K562 (cell line): ENCODE measurements around the gene COL11A2. TPM values are rescaled to one million over a fixed set of nuclear protein-coding genes. Genes with fewer than 3 reads are reported as not detected.
A peak's percentile ranks its signal among the peaks of the same experiment; 100 is the strongest.

Source experiments
- ARHGAP35 ChIP-seq: fragments of 450-650 bp; IDR thresholded peaks from 2 replicates; pipeline ENCODE4 v1.6.1; 2018; ENCODE audit not compliant: partially characterized antibody
- DACH1 ChIP-seq: fragments of 450-650 bp; IDR thresholded peaks from 2 replicates; pipeline ENCODE4 v1.6.1; 2018; ENCODE audit not compliant: partially characterized antibody
- DEAF1 ChIP-seq: fragments of 450-650 bp; formaldehyde crosslinking; IDR thresholded peaks from 2 replicates; pipeline ENCODE4 v1.4.0; 2020; ENCODE audit warnings: mild to moderate bottlenecking, moderate library complexity
- E2F6 ChIP-seq, 2 experiments: IDR thresholded peaks; 2 replicates each; pipeline ENCODE4 v1.6.1; 2011; ENCODE audit warnings: borderline replicate concordance in 1 of 2, control low read depth in 1 of 2, low read depth in 1 of 2, low read length in 1 of 2, mild to moderate bottlenecking in 1 of 2, mixed read lengths in 1 of 2, moderate library complexity in 1 of 2; ENCODE audit not compliant: insufficient read depth in 1 of 2, insufficient read length in 1 of 2, poor library complexity in 1 of 2, severe bottlenecking in 1 of 2; ENCODE audit errors: extremely low read depth in 1 of 2
- FOS ChIP-seq: IDR thresholded peaks from 3 replicates; pipeline ENCODE4 v1.6.1; 2011; ENCODE audit not compliant: insufficient read length; ENCODE audit errors: extremely low read depth
- FOSL1 ChIP-seq: fragments of 200-800 bp; sonication (Bioruptor generic); conservative IDR thresholded peaks from 2 replicates; pipeline ENCODE4 v1.6.1; 2016; ENCODE audit warnings: missing genetic modification characterization, missing compliant biosample characterization
- HMGXB4 ChIP-seq: sonication (generic); formaldehyde crosslinking; IDR thresholded peaks from 2 replicates; pipeline ENCODE4 v1.8.1; 2023; ENCODE audit warnings: mild to moderate bottlenecking, missing genetic modification reagents
- IRF2 ChIP-seq: sonication (generic); formaldehyde crosslinking; IDR thresholded peaks from 2 replicates; pipeline ENCODE4 v1.8.1; 2022; ENCODE audit warnings: mild to moderate bottlenecking, missing genetic modification reagents
- NFATC3 ChIP-seq: fragments of 450-650 bp; IDR thresholded peaks from 2 replicates; pipeline ENCODE4 v1.6.1; 2017; ENCODE audit warnings: mild to moderate bottlenecking
- NFYB ChIP-seq: IDR thresholded peaks from 2 replicates; pipeline ENCODE4 v1.6.1; 2011; ENCODE audit warnings: mild to moderate bottlenecking, moderate library complexity; ENCODE audit not compliant: insufficient read length; ENCODE audit errors: extremely low read depth
- PPARD ChIP-seq: fragments of 250-450 bp; sonication (Bioruptor Pico); IDR thresholded peaks from 2 replicates; pipeline ENCODE4 v1.8.0; 2022; ENCODE audit warnings: inconsistent platforms, mild to moderate bottlenecking, moderate library complexity
- PTTG1 ChIP-seq: fragments of 450-650 bp; IDR thresholded peaks from 2 replicates; pipeline ENCODE4 v1.6.1; 2016; ENCODE audit warnings: low read depth, mild to moderate bottlenecking, missing genetic modification characterization, missing compliant biosample characterization
- RFX1 ChIP-seq: fragments of 450-650 bp; IDR thresholded peaks from 2 replicates; pipeline ENCODE4 v1.6.1; 2016; ENCODE audit warnings: mild to moderate bottlenecking, moderate library complexity
- SIN3A ChIP-seq, 2 experiments: fragments of 150-350 bp in 1 of 2; IDR thresholded peaks; 2 replicates each; pipeline ENCODE4 v1.6.1; 2011 to 2016; ENCODE audit warnings: borderline replicate concordance in 2 of 2, low read depth in 2 of 2, low read length in 2 of 2, mild to moderate bottlenecking in 2 of 2, moderate library complexity in 2 of 2; ENCODE audit not compliant: control insufficient read depth in 1 of 2
- SMARCA4 ChIP-seq: fragments of 450-650 bp; IDR thresholded peaks from 2 replicates; pipeline ENCODE4 v1.6.1; 2016
- TEAD2 ChIP-seq: fragments of 450-650 bp; IDR thresholded peaks from 2 replicates; pipeline ENCODE4 v1.6.1; 2016; ENCODE audit warnings: missing genetic modification characterization, control low read depth, missing compliant biosample characterization
- ZNF354B ChIP-seq: fragments of 250-450 bp; sonication (Bioruptor Pico); IDR thresholded peaks from 2 replicates; pipeline ENCODE4 v1.4.0; 2020
- ZNF586 ChIP-seq: fragments of 450-650 bp; formaldehyde crosslinking; conservative IDR thresholded peaks from 2 replicates; pipeline ENCODE4 v1.4.0; 2020; ENCODE audit warnings: mild to moderate bottlenecking, moderate library complexity
- polyA plus RNA-seq, 8 experiments: library from polyadenylated mRNA; depleted of rRNA in 4 of 8; stranded (reverse) in 5 of 8; unstranded in 3 of 8; fragments of >200 nt; fragmentation: Nextera tagmentation in 2 of 8; fragmentation: Illumina TruSeq in 1 of 8; extraction: Ambion mirVana in 2 of 8; extraction: Trizol in 1 of 8; gene quantifications; 2 replicates each; pipeline versions ENCODE4 v1.2.1 to v1.2.3, GENCODE V29; 2011 to 2014; ENCODE audit warnings: inconsistent platforms in 1 of 8, missing spikeins in 1 of 8
- total RNA-seq, 7 experiments: library from RNA; depleted of rRNA in 6 of 7; stranded (reverse); fragments of >200 nt in 6 of 7; fragmentation: Illumina TruSeq in 2 of 7; extraction: Trizol in 2 of 7; gene quantifications; 2 replicates each; pipeline versions ENCODE4 v1.2.1 to v1.2.3, GENCODE V29; 2011 to 2021; ENCODE audit warnings: low replicate concordance in 1 of 7
- TF ChIP-seq, protein P1 (sequence below), 2 experiments: IDR thresholded peaks in 1 of 2; conservative IDR thresholded peaks in 1 of 2; 2 replicates each; pipeline ENCODE4 v1.6.1; 2016; ENCODE audit warnings: low read depth in 2 of 2, mild to moderate bottlenecking in 1 of 2, missing compliant biosample characterization in 1 of 2, missing genetic modification characterization in 1 of 2, moderate library complexity in 1 of 2

COL11A2 gene
- total and polyA plus RNA-seq, 9 of the 15 experiments (the other 6 are each of a cell fraction or from before 2014, with no cell fraction given) = 0.04 to 0.35 (median 0.09) TPM; not detected in 1

DNA sequence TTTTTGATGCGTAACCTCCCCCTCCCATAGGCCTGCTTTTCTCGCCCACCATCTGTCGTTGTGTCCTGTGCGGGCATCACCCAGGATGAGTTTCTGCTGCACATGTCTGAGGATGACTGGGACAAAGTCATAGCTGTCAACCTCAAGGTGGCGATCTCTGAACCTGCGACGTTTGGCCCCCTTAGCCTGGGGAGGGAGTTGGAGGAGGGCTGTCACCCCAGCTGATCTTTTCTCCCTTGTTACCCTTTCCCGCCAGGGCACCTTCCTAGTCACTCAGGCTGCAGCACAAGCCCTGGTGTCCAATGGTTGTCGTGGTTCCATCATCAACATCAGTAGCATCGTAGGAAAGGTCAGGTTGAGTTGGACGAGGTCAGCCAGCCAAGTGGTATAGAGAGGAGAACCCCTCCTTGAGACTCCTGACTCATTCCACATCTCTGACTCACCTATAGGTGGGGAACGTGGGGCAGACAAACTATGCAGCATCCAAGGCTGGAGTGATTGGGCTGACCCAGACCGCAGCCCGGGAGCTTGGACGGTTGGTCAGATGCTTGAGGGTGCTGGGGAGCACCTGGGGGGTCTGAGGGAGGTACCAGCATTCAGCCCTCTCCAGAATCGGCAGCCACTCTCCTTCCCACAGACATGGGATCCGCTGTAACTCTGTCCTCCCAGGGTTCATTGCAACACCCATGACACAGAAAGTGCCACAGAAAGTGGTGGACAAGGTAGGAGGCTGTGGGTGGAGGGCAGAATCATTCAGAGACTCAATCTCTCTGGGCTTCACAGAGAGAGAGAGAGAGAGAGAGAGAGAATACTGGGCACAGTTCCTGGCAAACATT is 13.1 kb upstream of the COL11A2 start (continued):
- TF ChIP-seq DEAF1 (CRISPR knock-in tag) (no peak), PPARD (CRISPR knock-in tag) (no peak), PTTG1 (tag) (no peak), FOS (peak; percentile 13), TEAD2 (tag) (no peak), NFATC3 (no peak), HMGXB4 (CRISPR knock-in tag) (no peak), FOSL1 (tag) (peak; percentile 88), IRF2 (CRISPR knock-in tag) (no peak), DACH1 (peak; percentile 36), RFX1 (no peak), E2F6 (IDR thresholded peaks at IDR 0.05; ENCODE audit: borderline replicate concordance in 1 of 2, extremely low read depth in 1 of 2, insufficient read depth in 1 of 2, insufficient read length in 1 of 2, low read depth in 1 of 2, low read length in 1 of 2, poor library complexity in 1 of 2, severe bottlenecking in 1 of 2) (peak in 1 of 2 experiments; percentile 46), ZNF586 (CRISPR knock-in tag) (no peak), SMARCA4 (0 out of 2 replicates have a peak, but pooled peaks have one; percentile 39), ARHGAP35 (no peak), NFYB (no peak), ZNF354B (CRISPR knock-in tag) (no peak), SIN3A (IDR thresholded peaks at IDR 0.05; ENCODE audit: borderline replicate concordance in 2 of 2, control insufficient read depth in 1 of 2, low read depth in 2 of 2, low read length in 2 of 2) (peak in 1 of 2 experiments; percentile 49; a peak in 1 of 4 replicates)
- TF ChIP-seq, protein P1, sequence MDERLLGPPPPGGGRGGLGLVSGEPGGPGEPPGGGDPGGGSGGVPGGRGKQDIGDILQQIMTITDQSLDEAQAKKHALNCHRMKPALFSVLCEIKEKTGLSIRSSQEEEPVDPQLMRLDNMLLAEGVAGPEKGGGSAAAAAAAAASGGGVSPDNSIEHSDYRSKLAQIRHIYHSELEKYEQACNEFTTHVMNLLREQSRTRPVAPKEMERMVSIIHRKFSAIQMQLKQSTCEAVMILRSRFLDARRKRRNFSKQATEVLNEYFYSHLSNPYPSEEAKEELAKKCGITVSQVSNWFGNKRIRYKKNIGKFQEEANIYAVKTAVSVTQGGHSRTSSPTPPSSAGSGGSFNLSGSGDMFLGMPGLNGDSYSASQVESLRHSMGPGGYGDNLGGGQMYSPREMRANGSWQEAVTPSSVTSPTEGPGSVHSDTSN (CRISPR knock-in tag; IDR thresholded peaks at IDR 0.05; ENCODE audit: low read depth) = no peak
- TF ChIP-seq, protein P1 (tag; conservative IDR thresholded peaks at IDR 0.05; ENCODE audit: low read depth) = no peak
